Fibroblast of pulmonary artery (primary cell): Measurements from ENCODE around the gene RASGRP2.
"Not testable (repeated sequence)": the region's sequence is repeated elsewhere in the genome, so short reads cannot be mapped to it uniquely, and the experiment has no call there.

Source experiments
- DNase-seq: peaks from one replicate; pipeline ENCODE4 v3.0.0-alpha.2; 2010; ENCODE audit warnings: low read depth
- H3K4me3 ChIP-seq: replicated peaks from 2 replicates; pipeline ENCODE4 v1.5.1; 2011; ENCODE audit warnings: low read depth, mild to moderate bottlenecking, control low read depth, low read length, moderate library complexity
- CTCF ChIP-seq: IDR thresholded peaks from 2 replicates; pipeline ENCODE4 v1.5.1; 2011; ENCODE audit warnings: mild to moderate bottlenecking, control low read depth, low read length, inconsistent platforms; ENCODE audit errors: missing control alignments

Gene RASGRP2

DNA sequence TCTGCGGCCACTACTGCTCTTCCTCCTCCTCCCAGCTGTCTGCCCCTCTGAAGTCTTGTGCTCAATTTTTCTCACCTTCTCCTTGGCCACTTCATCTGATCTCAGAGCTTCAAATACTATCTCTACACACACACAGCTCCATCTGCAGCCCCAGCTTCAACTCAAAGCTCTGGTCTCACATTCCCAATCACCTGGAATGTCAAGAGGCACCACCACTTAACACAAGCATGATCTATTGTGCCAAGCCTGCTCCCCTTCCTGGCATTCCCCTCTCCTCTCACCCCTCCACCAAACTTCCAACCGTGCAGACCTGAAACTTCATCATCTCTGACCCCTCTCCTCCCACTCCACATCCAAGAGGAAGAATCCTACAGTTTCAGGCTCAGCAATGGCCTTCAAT lies 38.4 kb downstream of the RASGRP2 start:
- no peak overlapping the region for H3K4me3 ChIP-seq
- no peak for DNase-seq
- TF ChIP-seq CTCF = no peak

DNA sequence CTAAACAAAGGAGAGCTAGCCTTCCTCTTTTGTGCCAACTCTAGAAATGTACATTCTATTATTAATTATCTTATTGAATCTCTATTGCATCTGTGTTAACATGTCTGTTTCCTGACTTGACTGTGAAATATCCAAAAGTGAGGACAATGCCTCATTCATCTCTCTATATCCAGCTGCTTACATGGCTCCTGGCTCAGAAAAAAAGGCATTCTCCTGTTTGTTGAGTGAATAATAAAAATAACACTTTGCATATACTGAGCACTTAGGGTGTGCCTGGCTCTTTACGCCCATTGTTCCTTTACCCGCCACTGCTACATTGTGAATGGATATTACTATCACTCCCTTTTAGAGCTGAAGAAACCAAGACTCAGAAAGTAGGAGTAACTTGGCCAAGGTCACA lies 40.9 kb downstream of the RASGRP2 start:
- no peak overlapping the region for H3K4me3 ChIP-seq
- TF ChIP-seq CTCF = no peak
- no peak for DNase-seq

DNA sequence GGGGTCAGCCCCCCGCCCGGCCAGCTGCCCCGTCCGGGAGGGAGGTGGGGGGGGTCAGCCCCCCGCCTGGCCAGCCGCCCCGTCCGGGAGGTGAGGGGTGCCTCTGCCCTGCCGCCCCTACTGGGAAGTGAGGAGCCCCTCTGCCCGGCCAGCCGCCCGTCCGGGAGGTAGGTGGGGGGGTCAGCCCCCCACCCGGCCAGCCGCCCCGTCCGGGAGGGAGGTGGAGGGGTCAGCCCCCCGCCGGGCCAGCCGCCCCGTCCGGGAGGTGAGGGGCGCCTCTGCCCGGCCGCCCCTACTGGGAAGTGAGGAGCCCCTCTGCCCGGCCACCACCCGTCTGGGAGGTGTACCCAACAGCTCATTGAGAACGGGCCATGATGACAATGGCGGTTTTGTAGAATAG lies 42.0 kb downstream of the RASGRP2 start:
- not testable (repeated sequence) for DNase-seq

DNA sequence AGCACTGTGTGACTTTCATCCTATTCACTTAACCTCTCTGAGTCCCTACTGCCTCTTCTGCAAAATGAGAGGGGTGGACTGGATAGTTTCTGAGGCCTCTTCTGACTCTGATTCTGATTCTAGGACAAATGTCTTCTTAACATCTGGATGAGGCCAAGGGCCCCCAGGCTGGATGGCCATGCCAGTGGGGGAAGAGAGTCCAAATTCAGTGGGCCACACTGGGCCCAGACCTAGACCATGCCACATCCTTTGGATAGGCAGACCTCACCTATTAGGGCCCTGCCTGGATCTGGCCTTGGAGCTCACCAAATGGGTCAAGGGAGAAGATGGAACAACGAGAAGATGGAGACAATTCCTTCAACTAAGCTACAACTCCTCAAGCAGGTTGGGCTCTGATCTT lies 45.5 kb downstream of the RASGRP2 start:
- no peak for TF ChIP-seq CTCF

More for the DNA sequence above, 42.0 kb downstream of the RASGRP2 start:
- H3K4me3 ChIP-seq = not testable (repeated sequence)

DNA sequence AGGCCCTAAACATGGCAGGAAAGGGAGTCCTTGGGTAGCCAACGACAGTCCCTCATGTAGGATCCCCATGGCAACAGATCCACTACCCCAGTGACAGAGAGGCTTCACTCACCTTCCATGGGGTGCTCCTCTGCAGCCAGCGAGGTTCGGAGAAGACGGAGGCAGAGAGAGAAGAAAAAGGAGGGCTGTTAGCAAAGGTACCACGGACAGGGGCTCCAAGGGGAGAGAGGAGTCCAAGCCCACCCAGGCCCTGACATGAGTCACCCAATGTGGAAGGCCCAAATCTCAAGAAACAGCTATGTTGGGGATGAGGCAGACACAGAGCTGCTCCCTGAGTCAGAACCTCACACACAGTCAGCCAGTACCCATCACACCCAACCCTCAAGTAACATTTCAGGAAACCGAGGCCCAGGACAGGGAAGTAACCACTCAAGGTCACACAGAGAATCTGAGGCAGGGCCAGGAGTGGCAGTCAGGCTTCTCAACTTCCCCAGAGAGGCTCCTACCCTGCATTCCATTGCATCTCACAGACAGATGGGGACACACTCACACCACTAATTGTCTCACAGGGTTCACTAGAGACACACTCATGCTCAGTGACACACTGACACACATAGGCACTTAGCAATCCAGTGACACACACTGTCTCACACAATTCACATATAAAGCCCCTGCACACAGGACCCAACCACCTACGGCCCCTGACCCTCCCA lies 46.1 kb downstream of the RASGRP2 start:
- H3K4me3 ChIP-seq = no peak overlapping the region
- TF ChIP-seq CTCF = no peak
- no peak for DNase-seq

More for the DNA sequence above, 45.5 kb downstream of the RASGRP2 start:
- no peak overlapping the region for H3K4me3 ChIP-seq
- no peak for DNase-seq

DNA sequence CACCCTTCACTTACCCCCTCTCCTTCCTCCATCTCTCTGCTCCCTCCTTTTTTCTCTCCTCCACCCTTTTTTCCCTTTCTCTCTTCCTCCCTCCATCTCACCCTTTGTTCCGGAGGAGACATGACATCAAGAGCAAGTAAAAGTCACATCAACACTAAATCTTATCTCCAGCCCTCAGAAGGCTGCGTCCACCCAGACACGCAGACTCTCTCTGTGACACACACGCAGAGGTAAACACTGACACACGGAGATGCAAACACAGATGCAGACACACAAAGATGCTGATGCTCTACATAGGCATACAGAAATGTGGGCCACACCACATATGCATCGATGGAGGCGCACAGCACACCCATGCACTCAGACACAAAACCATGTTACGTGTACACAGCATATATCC lies 47.9 kb downstream of the RASGRP2 start:
- H3K4me3 ChIP-seq = no peak overlapping the region
- TF ChIP-seq CTCF = no peak
- DNase-seq = no peak

- DNase-seq = no peak
- H3K4me3 ChIP-seq = no peak overlapping the region
- no peak for TF ChIP-seq CTCF
Observed at GRCh38 chr11:64695548-64695947, 48.4 kb downstream of the RASGRP2 start.
